HL-60/S4 treated with retinoic acid at 250 ng/mL for 4 days and 3 days (cell line): ENCODE data around the gene ARHGAP24.

Experiments
- in situ Hi-C: fragments of 300-500 bp; cut with MboI; formaldehyde crosslinking; loops from 2 replicates; pipeline ENCODE4 v1.7.0; 2022; ENCODE audit warnings: low sequenced_read_pairs

The ARHGAP24 gene

DNA sequence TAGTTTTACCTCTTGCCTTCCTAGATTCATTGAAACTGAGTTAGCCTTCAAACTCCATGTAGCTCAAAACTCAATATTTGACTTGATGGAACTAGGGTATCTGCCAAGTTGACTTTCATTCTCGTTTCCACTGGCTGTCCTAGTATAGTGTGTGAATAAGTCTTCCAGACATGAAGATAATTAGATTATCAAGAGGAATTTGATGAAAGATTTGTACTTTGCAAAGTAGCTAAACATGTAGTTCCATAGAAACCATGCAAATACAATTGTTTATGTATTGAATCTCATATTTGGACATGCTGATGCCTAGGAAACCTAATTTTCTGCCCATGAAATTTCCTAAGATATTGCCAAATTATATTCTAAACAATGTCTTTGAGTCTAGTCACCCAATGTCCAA lies 297.5 kb downstream of the ARHGAP24 start:
- in situ Hi-C loops, result no loop called here

GRCh38 chr4:85773372-85773771 lies 298.4 kb downstream of the ARHGAP24 start:
- in situ Hi-C loops, result no loop called here

DNA sequence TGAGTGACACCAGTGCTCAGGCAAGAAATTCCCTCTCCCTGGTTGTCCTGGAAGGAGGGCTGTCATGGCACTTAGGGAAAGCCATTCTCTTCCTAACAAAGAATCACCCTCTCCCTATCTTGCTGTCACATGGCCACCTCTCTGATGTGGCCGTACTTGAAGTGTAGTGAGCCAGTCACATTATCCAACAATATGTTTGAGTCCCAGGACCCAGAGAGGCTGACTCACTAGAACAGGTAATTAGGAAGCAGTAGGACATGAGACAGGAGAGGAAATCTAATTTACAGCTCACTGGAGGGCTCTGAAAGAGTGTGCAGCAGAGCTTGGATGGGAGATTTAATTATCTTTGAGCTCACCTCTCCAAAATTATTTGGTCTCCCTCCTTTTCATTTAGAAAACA lies 299.1 kb downstream of the ARHGAP24 start:
- in situ Hi-C loops, result no loop called here

DNA sequence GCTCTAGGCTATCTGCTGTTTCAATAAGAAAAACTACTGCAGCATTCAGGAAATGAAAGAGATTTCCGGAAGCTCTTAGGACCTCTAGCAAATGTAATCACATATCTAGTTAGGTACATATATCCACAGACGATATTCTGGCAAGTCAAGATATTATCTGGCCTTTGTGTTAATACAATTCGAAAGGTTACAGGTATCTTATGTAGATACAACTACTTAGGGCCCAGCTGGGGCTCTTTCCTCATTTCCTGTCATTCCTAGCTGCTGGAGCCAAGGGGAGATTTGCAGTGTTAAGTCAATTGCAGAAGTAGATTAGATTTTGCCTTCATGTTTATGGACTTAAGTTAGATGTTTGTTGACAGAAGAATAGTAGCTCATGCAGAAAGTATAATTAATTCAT lies 299.5 kb downstream of the ARHGAP24 start:
- in situ Hi-C loops, result no loop called here

- in situ Hi-C loops, result no loop called here
Observed at GRCh38 chr4:85776096-85776495, 301.1 kb downstream of the ARHGAP24 start.

DNA sequence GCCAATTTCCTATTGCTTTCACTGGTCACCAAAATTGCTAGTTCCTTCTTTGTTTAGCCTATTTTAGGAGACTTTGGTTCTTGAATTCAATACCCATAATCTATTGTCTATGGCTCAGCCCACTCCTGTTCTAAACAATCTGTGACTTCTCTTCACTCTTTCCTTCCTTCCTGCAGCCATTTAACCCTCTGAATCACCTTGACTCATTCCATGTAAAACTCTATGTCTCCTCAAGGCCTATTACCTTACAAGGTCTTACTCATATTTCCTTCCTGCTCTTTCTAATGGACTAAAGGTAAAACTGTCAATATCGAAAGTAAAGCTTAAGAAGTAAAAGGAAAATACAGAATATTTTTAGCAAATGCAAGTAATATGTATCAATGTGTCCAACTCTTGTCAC lies 301.6 kb downstream of the ARHGAP24 start:
- in situ Hi-C loops, result no loop called here

- in situ Hi-C loops, result no loop called here
Observed at GRCh38 chr4:85777908-85778631, 303.1 kb downstream of the ARHGAP24 start.

GRCh38 chr4:85778632-85779131 lies 303.7 kb downstream of the ARHGAP24 start:
- in situ Hi-C loops, result no loop called here

- in situ Hi-C loops, result no loop called here
Observed at GRCh38 chr4:85779165-85779564, 304.2 kb downstream of the ARHGAP24 start.

DNA sequence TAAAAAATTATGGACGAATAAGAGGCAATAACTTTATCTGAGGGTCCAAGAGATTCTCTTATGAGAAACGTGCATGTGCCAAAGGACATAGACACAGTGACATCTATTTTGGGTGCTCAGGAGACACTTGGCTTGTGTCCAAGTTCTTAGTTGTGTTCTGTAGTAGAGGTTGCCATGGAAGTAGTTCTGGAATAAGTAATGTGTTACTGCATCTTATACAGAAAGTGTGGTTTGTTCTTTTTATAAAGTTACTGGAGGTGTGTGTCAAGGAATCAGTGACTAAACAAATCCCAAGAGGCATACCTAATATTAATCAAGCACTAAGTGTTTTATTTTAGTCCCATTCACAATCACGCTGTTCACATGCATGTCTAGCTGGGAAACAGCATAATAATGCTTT lies 305.7 kb downstream of the ARHGAP24 start:
- in situ Hi-C loops, result no loop called here

DNA sequence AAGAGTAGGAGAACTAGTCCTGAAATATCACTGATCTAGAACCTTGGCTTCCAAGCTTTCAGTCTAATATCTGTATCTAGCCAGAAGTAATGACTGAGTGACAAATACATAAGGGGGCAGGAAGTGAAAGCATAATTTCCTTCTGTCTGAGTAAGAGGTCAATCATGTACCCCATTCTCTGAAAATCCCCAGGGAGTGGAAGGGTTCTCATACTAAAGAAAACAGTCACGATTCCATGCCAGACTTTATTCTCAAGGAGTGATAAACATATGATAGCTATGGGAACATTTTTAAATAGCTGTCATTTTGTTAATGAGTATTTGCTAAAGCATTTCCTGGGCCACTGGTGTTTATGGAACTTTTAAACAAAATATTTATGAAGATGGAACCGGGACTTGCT lies 308.5 kb downstream of the ARHGAP24 start:
- in situ Hi-C loops, result no loop called here

GRCh38 chr4:85783900-85784299 lies 308.9 kb downstream of the ARHGAP24 start:
- in situ Hi-C loops, result no loop called here

DNA sequence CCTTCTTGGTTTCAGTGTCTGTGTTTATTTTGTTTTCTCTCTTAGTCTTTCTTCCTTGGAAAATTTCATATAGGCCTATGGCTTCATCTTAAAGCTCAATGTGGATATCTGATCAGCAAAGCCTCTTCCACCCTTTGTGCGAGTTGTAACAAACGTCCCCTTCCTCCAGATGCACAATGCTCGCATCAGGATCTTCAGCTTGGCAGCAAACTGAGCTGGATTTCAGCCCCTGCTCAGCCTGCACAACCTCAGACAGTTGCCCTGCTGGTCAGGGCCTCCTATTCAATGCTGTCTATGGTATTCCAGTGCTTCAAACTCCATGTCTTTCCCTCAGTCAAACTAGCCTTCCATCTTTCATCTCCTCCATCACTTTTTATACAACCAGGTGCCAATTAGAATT lies 309.4 kb downstream of the ARHGAP24 start:
- in situ Hi-C loops, result no loop called here

GRCh38 chr4:85784947-85785346 lies 310.0 kb downstream of the ARHGAP24 start:
- in situ Hi-C loops, result no loop called here

DNA sequence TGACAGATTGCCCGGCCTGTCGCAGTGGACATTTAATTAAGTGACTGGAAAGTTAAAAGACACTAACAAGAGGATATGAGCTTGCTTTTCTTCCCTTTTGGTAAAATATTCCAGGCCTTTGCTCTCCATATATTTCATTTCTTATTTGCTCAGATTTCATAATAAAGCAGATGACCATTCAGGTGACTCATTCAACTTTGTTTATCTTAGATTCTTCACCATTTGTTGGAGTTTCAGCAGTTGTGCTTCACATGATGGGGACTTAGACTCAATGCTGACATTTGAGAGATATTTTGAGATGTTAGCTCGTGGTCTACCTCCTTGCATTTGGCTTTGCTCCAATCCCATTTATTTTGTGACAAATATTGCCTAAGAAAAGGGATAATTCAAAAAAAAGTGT lies 312.2 kb downstream of the ARHGAP24 start:
- in situ Hi-C loops, result no loop called here

- in situ Hi-C loops, result no loop called here
Observed at GRCh38 chr4:85788604-85789003, 313.7 kb downstream of the ARHGAP24 start.

GRCh38 chr4:85789241-85789640 lies 314.3 kb downstream of the ARHGAP24 start:
- in situ Hi-C loops, result no loop called here

DNA sequence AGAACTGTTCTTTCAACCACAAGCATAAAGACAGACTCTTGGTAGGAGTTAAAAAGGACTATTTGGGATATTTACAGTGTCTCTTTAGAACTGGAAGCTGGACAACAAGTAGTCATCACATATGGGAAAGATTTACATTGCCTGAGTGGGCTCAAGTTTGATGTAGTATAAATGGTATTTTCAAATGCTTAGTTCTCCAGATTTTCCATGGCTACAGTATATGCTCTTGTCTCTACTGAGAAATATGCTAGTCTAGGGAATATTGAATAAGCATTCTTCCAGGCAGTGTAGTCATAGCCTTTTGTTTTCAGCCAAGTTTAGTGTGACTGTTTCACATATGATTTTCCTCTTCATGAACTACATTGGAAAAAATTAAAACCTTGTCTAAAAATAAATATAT lies 315.6 kb downstream of the ARHGAP24 start:
- in situ Hi-C loops, result no loop called here

- in situ Hi-C loops, result no loop called here
Observed at GRCh38 chr4:85792376-85793232, 317.7 kb downstream of the ARHGAP24 start.

DNA sequence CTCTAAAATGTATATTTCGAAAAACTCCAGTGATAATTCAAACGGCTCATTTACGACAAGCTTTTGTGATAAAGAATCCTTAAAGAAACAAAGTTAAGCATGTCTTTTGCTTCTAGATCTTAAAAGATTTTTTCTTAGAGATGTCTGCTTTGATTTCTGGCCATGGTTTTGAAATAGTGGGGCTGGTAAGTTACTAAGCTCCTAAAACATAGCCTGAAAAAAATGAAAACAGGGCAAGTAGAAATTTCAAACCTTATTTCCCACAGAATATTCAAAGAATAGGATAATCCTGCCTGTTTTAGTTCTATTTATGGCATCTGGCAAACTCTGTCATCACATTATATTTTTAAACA lies 318.3 kb downstream of the ARHGAP24 start:
- in situ Hi-C loops, result no loop called here

- in situ Hi-C loops, result no loop called here
Observed at GRCh38 chr4:85798012-85798770, 323.2 kb downstream of the ARHGAP24 start.
